LNCaP clone FGC (cell line): Measurements from ENCODE around the gene SCN5A.

Experiments
- DNase-seq: peaks from one replicate; pipeline ENCODE4 v3.0.0-alpha.2; 2011; ENCODE audit warnings: low read depth
- H3K4me3 ChIP-seq: 2 replicates; pipeline ENCODE4 v1.5.1; 2011; ENCODE audit warnings: mild to moderate bottlenecking, low read depth, low read length, control low read depth
- CTCF ChIP-seq: IDR thresholded peaks from 2 replicates; pipeline ENCODE4 v1.5.1; 2012; ENCODE audit warnings: mild to moderate bottlenecking; ENCODE audit not compliant: control insufficient read depth, insufficient read depth; ENCODE audit errors: extremely low read depth

Gene SCN5A

DNA sequence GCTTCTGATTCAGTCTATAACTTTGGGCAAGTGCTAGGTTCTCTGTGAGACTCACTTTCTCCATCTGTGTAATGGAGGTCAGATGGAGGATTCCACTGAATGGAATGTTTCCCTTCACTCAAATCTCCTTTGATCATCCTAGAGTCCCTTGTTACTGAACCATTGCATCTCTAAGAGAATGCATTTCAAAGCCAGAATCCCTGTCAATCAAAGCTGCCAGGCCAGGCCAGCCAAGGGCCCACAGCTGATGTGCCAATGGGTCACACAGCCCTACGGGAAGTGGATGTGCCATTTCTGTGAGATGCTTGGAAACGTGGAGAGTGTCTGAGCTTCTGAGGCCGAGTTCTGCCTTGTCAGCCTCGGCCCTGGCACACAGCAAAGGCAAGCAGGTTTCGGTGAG, 32.4 kb downstream of the SCN5A start:
- DNase-seq = no peak
- no peak overlapping the region for H3K4me3 ChIP-seq
- TF ChIP-seq CTCF = no peak

DNA sequence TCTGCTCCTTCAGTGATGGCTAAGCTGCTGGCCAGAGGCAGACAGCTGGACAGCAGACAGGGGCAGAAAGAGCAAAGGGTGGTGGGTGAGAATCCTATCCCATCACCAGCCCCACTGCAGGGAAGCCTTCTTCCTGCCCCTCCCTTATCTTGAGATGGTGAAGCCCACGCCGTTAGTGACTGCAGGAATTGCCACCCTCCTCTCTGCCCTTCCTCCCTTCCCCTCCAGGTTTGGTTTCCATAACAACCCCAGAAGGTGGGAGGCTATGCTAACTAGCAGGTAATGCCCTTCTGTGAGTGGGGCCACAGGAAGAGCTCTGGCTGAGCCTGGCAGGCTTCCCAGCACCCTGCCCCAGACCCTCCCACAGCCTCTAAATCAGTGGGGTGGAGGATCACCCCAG, 32.8 kb downstream of the SCN5A start:
- TF ChIP-seq CTCF = no peak
- no peak overlapping the region for H3K4me3 ChIP-seq
- DNase-seq = no peak

GRCh38 chr3:38616111-38616510, 33.4 kb downstream of the SCN5A start:
- TF ChIP-seq CTCF = no peak

DNA sequence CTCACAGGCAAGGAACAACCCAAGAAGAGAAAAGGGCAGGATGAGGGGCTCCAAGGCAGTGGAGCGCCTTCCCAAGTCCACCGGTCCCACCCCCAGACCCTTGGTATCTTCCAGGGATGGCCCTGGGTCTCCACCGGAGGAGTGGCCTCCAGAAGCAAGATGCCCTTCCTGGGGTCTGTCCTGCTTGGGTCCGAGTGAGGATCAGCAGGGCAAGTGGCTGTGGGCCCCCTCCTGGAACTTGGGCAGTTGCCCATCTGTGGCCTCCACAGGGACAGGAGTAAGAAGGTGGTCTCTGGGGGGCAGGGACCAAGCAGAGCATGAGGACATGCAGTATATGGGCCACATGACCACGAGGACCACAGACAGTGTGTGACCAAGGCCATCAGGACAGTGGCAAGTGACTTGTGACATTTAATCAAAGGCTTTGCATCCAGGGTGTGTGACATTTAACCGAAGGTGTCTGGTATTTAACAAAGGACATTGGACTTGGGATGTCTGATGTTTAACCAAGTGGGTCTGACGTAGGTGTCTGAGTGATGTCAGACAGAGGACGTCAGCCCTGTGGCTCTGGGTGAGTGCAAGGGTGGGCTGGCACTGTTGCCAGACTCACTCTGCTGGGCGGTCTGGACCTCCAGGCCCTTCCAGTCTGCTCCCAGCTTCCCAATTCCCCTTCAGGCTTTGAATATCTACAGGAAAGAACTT, 34.7 kb downstream of the SCN5A start:
- H3K4me3 ChIP-seq = no peak overlapping the region
- DNase-seq = no peak
- no peak for TF ChIP-seq CTCF

More at GRCh38 chr3:38616111-38616510, 33.4 kb downstream of the SCN5A start:
- no peak overlapping the region for H3K4me3 ChIP-seq
- no peak for DNase-seq

DNA sequence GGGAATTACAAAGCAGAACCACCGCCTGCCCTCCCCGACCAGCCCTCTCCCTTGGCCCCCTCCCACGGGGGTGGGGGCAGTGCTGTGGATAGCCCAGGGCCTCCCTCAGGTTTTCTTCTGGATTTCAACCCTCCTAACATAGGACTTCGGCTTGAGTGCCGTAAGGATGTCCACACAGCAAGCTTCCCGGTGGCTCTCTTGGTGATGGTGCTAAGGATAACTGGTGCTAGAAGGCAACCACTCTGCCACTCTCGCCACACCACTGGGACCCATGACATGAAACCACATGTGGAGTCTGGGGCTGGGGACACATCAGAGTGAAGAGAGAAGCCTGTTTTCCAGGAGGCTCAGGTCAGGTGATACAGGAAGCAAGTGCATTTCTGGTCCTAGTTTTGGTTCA, 35.4 kb downstream of the SCN5A start:
- no peak for DNase-seq
- no peak for TF ChIP-seq CTCF
- no peak overlapping the region for H3K4me3 ChIP-seq

- no peak overlapping the region for H3K4me3 ChIP-seq
- TF ChIP-seq CTCF = no peak
- DNase-seq = no peak
Measured at GRCh38 chr3:38613426-38613825, 36.1 kb downstream of the SCN5A start.

- no peak for DNase-seq
- TF ChIP-seq CTCF = no peak
- no peak overlapping the region for H3K4me3 ChIP-seq
Measured at GRCh38 chr3:38611866-38612265, 37.6 kb downstream of the SCN5A start.
